Measurements from ENCODE around the gene ATP8A1.

Gene ATP8A1

GRCh38 chr4:42484630-42485029, 172.3 kb downstream of the ATP8A1 start:
- TF ChIP-seq, protein P1, sequence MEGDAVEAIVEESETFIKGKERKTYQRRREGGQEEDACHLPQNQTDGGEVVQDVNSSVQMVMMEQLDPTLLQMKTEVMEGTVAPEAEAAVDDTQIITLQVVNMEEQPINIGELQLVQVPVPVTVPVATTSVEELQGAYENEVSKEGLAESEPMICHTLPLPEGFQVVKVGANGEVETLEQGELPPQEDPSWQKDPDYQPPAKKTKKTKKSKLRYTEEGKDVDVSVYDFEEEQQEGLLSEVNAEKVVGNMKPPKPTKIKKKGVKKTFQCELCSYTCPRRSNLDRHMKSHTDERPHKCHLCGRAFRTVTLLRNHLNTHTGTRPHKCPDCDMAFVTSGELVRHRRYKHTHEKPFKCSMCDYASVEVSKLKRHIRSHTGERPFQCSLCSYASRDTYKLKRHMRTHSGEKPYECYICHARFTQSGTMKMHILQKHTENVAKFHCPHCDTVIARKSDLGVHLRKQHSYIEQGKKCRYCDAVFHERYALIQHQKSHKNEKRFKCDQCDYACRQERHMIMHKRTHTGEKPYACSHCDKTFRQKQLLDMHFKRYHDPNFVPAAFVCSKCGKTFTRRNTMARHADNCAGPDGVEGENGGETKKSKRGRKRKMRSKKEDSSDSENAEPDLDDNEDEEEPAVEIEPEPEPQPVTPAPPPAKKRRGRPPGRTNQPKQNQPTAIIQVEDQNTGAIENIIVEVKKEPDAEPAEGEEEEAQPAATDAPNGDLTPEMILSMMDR (conservative IDR thresholded peaks at IDR 0.05; ENCODE audit: low read depth, low read length) = no peak
- H3K4me3 ChIP-seq (ENCODE audit: low read depth, low read length) = no peak overlapping the region
- no peak for DNase-seq (ENCODE audit: low read depth)

- no peak for DNase-seq (ENCODE audit: low read depth)
- TF ChIP-seq, protein P1 (conservative IDR thresholded peaks at IDR 0.05; ENCODE audit: low read depth, low read length) = no peak
- H3K4me3 ChIP-seq (ENCODE audit: low read depth, low read length) = no peak overlapping the region
Measured at GRCh38 chr4:42483426-42484379, 173.2 kb downstream of the ATP8A1 start.

GRCh38 chr4:42482516-42483327, 174.2 kb downstream of the ATP8A1 start:
- TF ChIP-seq, protein P1 (conservative IDR thresholded peaks at IDR 0.05; ENCODE audit: low read depth, low read length) = no peak
- H3K4me3 ChIP-seq (ENCODE audit: low read depth, low read length) = no peak overlapping the region
- DNase-seq (ENCODE audit: low read depth) = no peak

DNA sequence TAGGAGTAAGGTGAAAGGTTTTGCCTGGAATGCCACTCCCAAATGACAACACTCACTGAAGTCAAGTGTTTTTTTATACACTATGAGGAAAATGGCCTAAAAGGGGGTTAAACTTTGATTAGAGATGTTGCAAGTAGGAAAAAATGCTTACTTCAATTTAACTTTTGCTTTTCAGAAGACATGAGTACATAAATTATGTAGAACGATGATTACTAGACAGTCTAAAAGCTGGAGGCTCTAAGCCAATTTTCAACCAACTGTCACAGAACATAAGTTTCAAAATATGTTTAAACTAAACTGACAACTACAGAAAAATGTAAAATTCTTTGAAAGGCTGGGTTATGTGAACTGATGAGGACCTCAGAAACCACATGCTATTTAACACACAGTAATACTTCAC, 176.2 kb downstream of the ATP8A1 start:
- TF ChIP-seq, protein P1 (conservative IDR thresholded peaks at IDR 0.05; ENCODE audit: low read depth, low read length) = no peak
- no peak overlapping the region for H3K4me3 ChIP-seq (ENCODE audit: low read depth, low read length)
- DNase-seq (ENCODE audit: low read depth) = no peak

DNA sequence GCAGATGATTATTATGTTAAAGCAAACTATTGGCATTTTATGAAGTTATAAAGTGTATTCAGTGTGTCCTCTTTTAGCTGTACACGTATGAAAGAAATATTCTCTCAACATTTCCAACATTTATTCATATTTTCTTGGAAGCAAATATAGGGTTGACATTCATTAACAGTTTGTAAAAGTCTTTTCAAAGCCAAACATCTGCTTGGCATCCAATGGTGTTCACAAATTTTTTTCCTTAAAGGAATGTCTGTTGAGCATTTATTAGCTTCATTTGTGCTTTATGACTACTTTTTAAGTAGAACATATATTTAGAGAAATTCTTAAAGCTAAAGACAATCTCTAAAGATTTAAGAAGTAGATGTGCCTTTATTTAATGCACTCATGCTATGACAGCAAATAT, 176.6 kb downstream of the ATP8A1 start:
- no peak for DNase-seq (ENCODE audit: low read depth)
- TF ChIP-seq, protein P1 (conservative IDR thresholded peaks at IDR 0.05; ENCODE audit: low read depth, low read length) = no peak

GRCh38 chr4:42478946-42479345, 178.0 kb downstream of the ATP8A1 start:
- TF ChIP-seq, protein P1 (conservative IDR thresholded peaks at IDR 0.05; ENCODE audit: low read depth, low read length) = no peak
- H3K4me3 ChIP-seq (ENCODE audit: low read depth, low read length) = no peak overlapping the region
- DNase-seq (ENCODE audit: low read depth) = no peak

More for the DNA sequence above, 176.6 kb downstream of the ATP8A1 start:
- H3K4me3 ChIP-seq (ENCODE audit: low read depth, low read length) = no peak overlapping the region
